Stimulated activated CD4-positive, alpha-beta T cell treated with anti-CD3 and anti-CD28 coated beads, Interleukin-1b, Interleukin-23, amount 100 ng/mL, for 4 hours (primary cell): ENCODE measurements around the gene IRF3.

Source experiments
- DNase-seq, 2 donors: peaks; one replicate each; pipeline ENCODE4 v3.0.0-alpha.2; 2020; ENCODE audit warnings: low read depth in 2 of 2

The IRF3 gene

DNA sequence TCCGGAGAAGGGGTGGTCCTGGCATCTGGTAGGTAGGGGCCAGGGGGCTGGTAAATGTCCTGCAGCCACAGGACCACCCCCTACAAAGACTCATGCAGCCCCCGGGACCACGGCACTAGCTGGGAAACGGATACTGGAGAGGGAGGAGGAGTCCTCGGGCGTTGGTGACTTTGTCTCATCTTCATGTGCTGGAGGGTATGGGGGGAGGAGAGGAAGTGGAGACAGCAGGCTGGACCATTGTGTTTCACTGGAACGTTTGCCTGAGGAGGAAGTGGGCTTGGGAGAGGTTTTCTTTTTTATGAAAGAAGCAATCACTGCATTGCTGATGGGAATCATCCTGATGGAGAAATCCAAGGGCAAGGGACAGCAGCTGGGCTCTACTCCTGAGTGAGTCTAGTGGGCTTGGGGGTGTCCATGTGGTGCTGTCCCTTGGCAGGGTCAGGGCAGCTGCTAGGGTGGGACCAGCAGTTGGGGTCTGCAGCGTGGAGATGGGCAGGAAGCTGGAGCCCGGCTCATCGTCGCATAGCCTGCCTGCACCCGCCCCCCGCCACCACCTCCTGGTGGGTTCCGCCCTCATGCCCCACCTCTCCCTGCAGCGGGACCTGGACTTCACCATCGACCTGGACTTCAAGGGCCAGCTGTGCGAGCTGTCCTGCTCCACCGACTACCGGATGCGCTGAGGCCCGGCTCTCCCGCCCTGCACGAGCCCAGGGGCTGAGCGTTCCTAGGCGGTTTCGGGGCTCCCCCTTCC lies 22.1 kb upstream of the IRF3 start:
- DNase-seq = no peak

DNA sequence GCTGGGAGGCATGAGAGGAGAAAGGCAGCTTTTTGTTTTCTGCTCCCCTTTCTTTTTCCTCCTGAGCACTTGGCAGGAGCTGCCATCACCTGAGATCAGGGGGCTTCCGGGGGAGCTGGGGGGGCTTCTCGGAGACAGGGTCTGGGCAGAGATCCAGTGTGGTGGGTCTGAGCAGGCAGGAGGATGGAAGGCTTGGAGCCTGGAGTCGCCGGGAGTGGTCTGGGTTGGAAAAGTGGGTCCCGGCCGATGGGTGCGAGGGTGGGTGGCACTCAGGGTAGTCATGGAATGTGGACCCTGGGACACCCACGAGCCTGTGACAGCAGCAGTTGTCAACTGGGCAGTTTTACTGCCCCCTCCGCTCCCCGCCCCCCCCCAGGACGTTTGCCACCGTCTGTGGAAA lies 21.5 kb upstream of the IRF3 start:
- DNase-seq = no peak

DNA sequence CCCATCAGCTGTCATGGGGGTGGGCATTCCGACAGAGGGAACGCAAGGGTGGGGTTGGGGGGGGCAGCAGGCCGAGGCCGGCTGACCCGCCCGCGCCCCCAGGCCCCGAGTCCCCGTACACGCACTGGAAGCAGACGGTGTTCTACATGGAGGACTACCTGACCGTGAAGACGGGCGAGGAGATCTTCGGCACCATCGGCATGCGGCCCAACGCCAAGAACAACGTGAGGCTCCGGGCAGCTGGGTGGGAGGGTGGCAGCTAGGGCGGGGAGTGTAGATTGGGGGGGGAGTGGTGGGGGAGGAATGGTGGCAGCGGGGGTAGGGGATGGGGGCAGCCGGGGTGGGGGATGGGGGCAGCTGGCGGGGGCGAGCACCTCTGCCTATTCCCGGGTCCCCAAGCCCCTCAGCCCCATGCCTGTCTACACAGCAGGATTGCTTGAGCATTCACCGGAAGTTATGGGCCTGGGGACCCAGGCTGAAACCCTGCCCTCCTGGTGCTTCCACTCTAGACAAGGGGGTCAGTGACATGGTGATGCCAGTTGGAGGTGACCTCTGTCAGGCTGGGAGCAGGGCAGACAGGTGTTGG lies 20.9 kb upstream of the IRF3 start:
- no peak for DNase-seq

DNA sequence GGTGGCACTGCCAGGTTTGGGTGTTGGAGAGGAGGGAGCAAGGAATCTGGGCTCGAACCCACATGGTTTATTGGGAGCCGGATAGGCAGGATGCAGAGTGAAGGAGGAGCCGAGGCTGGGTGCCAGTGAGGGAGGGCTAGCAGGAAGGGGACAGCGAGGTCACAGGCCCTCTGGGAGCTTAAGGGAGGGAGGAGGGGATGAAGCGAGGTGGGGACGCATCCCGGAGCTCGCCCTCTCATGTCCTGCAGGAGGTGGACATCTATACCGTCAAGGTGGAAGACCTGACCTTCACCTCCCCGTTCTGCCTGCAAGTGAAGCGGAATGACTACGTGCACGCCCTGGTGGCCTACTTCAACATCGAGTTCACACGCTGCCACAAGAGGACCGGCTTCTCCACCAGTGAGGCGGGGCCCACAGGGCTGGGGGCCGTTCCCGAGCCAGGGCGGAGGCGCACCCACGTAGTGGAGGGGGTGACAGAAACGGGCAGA lies 20.2 kb upstream of the IRF3 start:
- no peak for DNase-seq

DNA sequence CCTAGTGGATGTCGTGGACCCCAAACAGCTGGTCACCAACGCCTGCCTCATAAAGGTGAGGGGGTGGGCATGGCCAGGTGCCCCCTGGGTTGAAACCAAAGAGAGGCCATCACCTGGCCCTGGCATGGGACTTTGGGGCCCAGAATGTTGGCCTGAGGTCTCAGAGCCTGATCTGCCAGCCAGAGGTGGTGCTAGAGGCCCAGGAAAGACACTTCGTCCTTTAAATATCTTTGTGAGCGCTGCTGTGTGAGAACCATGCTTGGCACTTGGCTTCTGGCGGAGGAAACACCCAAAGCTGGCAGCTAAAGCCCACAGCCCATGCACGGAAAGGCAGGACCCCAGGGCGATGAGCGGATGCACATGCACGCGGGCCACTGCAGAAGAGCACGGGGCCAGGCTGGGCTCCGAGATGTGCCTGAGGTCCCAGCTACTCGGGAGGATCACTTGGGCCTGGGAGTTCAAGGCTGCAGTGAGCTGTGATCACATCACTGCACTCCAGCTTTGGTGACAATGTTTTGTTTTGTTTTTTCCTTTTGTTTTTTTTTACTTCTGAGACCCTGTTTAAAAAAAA lies 19.4 kb upstream of the IRF3 start:
- DNase-seq = no peak

DNA sequence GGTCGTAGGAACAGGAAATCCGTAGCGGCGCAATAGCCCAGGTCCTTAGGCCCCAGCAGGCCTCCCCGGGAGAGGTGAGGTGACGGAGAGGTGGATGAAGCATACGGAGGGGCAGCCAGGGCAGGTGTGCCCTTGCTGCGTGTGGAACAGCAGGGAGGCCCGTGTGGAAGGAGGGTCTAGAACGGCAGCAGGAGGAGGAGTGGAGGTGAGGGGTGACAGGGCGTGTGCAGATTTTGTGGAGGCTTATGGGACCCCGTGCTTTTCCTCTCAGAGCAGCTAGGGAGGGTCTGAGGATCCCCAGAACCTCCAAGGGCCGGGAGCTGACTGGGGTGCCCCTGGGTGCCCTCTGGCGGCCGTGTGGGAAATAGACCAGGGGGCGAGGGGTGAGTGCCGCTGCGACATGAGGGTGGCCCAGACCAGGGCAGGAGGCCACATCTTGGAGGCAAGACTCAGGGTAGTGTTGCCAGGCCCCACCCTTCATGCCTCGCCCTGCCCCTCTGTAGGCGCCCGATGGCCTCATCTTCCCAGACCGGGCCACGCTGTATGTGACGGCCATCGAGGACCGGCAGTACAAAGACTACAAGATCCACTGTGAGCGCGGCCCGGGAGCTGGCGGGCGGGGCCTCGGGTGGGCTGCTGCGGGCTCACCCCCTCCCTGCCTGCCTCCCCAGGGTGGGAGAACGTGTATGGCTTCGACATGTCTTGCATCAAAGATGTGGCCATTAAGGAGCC lies 18.8 kb upstream of the IRF3 start:
- DNase-seq = no peak

DNA sequence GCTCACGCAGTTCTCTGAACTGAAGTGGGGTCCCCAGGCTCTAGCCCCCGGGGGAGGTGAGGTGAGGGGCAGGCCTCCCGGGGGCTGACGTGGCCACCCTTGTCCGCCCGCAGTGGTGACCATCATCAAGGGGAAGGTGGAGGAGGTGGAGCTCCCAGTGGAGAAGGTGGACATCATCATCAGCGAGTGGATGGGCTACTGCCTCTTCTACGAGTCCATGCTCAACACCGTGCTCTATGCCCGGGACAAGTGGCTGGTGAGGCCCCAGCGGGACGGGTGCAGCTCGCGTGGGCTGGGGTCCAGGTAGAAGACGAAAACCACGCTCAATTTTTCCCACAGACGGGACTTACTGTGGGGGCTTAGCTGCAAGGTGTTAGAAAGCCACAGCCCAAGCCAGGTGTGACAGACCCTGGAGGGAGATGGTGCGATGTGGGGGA lies 18.2 kb upstream of the IRF3 start:
- no peak for DNase-seq

DNA sequence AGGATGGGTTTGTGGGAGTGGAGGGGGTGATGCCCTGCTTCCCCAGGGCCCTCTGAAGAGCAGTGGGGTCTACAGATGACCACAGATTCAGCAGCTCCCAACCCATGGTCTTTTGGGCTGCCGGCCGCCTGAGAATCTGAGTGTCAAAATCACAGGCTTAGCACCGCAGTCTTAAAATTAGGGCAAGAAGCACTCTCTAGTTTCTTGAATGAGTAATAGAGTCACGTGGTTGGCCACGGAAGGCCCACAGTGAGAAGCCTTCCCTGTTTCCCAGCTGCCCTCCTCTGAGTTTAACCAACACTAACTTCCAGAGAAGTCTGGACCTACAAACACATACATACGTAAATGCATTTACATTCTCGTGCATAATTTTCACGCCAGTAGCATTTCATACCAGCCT lies 16.6 kb upstream of the IRF3 start:
- DNase-seq = no peak

DNA sequence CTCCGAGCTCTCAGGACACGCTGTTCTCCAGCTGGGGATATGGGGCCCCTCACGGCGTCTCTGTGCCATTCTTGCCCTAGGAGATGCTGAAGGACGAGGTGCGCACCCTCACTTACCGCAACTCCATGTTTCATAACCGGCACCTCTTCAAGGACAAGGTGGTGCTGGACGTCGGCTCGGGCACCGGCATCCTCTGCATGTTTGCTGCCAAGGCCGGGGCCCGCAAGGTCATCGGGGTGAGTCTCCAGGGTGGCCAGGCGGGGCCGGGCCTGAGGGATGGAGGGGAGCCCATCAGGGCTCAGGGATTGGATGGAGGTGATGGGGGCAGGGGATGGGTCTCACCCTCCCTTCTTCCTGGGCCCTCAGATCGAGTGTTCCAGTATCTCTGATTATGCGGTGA lies 16.2 kb upstream of the IRF3 start:
- DNase-seq = no peak

DNA sequence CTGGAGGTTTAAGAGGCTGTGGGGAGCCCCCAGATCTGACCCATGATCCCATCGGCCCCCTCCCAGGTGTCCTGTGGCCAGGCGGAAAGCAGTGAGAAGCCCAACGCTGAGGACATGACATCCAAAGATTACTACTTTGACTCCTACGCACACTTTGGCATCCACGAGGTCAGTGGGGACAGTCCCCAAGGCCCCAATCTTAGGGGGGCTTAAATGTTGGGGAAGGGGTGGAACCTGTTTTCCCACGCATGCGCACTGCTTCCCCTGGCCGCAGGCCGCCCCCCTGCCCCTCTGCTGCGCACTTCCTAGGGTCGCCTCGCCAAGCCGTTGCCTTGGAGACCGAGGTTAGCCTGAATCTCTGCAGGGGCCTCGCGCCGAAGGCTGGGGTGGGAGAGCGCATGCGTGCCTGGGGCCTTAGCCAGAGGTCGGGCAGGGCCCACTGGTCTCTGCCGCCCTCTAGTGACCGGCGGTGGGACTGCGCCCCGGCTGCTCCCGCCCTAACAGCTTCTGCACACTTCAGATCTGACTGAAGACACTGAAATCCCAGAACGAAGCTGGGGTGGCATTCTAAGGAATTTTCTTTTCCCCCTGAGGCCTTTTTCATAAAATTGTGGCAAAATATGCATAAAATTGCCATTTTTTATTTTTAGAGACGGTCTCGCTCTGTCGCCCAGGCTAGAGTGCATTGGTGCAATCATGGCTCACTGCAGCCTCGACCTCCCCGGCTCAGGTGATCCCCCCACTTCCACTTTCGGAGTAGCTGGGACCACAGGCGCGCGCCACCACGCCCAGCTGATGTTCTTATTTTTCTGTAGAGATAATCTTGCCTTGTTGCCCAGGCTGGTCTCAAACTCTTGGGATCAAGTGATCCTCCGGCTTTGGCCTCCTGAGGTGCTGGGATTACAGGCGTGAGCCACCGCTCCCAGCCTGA lies 15.0 kb upstream of the IRF3 start:
- DNase-seq = peak; percentile 95 to 97

DNA sequence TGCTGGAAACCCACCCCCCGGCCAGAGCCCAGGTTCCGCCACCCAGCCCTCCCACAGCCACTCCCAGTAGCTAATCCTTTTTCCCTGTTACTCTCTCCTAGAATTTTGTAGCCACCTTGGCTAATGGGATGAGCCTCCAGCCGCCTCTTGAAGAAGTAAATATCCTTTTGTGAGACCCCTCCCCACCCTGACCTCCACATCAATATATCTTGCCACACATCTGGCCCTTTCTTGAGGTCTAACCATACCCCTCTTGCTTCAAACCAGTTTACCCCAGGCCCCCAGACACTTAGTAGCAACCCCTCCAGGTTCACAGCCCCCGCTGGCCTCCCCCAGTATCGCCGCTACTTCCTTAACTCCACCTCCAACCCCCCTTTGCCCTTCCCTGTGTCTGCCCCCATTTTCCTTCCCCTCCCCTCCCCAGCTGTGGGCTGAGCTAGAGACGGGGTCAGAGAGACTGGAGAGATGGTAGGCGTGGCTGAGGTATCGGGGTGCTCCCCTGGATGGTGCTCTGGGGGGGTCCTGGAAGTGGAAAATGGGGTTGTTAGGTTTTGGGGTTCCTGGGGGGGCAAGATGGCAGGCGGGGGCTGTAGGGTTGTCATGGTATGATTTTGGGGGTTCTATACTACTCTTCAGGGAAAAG lies 14.2 kb upstream of the IRF3 start:
- DNase-seq = no peak

DNA sequence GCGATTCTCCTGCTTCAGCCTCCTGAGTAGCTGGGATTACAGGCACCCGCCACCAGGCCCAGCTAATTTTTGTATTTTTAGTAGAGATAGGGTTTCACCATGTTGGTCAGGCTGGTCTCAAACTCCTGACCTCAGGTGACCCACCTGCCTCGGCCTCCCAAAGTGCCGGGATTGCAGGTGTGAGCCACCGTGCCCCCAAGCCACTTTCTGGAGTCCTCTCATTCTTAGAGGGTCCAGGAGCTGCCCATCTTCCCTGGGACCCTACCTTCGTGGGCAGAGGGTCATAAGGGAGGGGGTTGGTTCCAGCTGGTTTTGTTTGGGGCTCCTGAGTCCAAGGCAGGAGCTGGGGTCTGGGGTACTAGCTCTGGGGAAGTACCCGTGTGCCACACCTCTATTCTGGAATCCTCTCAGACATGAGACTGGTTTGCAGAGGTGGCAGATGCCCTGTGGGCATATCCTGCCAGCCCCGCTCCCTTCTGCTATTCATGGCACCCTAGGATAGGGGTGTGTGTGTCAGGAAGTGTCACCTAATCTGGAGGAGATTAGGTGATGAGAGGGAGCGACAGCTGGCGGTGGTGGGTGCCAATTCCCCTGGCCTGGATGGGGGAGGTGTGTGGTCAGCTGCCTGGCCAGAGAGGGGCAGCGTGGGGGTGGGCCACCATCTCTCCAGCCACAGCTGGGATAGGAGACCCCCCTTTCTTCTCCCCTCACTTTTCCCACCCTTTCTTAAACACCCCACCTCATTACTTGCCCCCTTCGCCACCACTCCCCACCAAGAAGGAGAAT lies 13.5 kb upstream of the IRF3 start:
- DNase-seq = no peak

DNA sequence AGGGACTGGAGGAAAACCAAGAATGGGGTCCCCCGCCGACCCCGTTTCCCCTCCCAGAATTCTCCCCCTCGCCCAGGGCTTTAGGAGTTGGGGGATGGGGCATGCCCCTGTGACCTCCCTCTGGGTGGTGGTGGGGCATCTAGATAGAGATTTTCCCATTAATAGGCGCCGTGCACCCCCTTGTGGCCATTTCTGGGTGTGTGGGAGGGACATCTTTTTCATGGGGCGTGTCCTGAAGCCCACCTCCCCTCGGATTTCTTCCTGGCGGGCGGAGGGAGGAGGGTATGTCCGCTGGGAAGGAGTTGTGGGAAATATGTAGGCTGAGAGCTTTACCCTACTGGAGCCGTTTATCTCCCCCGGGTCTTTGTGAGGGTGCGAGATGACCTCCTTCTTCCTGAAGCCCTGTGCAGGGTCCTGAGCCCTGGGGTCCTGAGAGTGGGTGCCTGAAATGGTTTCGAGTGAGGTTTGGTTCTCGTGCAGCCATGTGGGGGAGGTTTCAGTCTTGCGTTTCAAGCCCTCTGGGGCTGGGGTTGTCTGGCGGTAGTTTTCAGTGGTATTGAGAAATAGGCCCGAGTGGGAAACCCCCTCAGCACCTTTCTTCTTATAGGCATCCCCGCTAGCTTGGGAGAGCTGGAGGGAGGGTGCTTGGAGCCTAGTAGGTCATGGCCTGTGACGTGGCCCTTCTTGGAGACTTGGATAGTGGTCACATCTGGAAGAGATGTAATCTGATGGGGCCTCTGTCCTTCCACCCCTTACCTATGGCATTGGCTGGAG lies 12.4 kb upstream of the IRF3 start:
- DNase-seq = peak; percentile 69 to 73

DNA sequence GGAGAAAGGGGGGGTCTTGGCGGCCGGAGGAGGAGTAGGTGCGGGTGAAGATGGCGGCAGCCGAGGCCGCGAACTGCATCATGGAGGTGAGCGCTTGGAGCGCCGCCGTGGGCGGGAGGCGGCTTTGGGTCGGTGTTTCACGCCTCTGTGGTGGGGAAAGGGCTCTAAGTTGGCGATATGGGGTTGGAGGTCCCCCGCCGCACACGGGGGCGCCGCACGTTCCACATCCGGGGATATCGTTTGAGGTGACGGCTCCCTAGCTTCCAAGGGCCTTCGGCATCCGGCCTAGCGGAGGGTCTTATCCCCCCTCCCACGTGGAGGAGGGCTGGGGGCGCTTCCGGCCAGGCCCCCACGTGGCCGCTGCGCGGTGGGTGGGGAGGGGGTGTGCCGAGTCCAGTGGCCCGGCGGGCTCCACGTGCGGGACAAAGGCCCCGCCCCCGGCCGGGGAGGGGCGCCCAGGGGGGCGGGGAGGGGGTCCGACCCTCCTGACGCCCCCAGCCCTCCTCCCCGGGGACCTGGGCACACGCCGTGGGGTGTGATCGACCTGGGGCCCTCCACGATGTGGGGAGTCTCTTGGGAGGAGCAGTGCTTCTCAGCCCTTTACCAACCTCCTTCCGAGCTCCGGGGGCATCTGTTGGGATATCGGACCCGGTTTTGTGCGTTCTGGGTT lies 11.7 kb upstream of the IRF3 start, which contains the start of gene PRMT1:
Gene PRMT1 (plus strand): TSS at position 41 of the 670 bp plus-strand sequence. CDS start 10 bp downstream, at position 51.
- DNase-seq = peak in 1 of 2 donors; percentile 51

DNA sequence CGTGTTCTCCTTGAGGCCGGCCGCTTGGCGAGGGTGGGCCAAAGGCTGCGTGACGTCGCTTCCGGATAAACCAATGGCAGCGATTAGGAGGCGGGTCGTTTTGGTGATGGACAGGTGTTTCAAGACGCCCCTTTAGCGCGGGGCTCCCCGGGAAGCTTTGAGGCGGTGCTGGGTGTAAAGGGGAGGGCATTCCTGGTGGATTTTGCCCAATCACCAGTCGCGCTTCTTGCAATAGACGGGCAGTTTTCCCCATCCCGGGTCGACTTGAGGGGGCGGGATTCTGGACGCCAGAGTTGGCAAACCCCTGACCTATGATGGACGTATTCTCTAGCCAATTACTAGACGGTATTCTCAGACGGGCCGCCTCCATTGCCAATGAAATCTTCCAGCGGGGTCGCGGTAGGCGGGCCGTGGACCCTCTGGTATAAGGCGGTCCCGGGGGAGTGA lies 11.2 kb upstream of the IRF3 start:
- peak; percentile 93 to 96 for DNase-seq

DNA sequence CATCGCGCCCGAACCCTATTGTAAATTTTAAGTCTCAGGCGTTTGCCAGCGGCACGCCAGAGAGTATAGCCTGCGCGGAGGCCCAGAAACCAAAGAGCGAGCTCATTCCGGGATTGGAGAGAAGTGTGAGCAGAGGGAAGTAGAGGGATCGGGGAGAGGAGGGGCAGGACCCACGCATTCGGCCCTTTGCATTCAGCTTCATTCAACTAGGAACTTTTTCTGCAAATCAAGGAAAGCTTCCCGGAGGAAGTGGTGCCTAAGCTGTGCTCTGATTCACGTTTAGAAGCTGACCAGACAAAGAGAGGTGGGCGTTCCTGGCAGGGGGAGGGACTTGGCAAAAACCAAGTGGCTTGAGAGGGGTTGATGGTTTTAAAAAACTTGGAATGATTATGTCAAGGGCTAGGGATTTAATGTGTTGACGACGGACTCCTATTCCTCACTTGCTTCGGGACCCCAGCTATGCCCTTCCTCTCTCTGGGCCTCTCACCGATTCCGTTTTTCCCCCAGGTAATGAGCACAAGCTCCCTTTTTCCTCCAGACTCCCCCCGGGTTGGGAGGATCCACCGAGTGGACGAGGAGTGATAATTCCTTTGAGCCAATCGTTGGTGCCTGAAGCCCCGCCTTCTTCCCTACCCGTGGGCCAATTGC lies 10.6 kb upstream of the IRF3 start:
- DNase-seq = peak in 1 of 2 donors; percentile 46

DNA sequence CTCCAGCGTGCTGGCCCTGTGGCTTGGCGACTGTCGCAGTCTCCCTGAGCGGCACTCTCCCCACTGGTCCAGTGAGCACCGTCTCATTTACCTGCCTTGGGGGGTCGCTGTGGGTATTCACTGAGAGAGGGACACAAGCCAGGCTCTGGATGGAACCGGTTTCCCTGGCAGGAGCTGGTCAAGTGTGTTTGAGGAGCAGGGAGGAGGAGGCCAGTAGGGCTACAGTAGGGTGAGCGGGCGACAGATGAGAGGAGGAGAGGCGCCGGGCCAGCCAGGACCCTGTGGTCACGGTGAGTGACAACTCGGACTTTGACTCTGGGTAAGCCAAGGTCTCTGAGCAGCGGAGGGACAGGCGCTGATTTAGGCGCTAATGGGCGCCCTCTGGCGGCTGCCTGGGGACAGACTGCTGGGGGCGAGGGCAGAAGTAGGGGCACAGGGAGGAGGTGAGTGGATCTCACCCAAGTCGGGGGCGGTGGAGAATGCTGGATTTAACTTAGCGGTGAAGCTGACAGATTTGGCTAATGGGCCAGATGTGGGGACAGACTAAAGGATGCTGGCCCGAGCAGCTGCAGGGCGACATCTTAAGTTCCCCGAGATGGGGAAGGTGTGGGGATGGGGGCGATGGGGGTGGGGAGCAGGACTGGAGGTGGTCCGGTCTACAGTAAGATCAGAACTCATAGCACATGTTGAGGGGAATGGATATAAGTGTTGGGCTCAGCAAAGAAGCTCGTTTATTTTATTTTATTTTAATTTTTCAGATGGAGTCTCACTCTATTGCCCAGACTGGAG lies 6.7 kb upstream of the IRF3 start:
- DNase-seq = peak; percentile 72
